HepG2 (cell line): ENCODE results near the gene OR6B2.

Experiments
- CREM ChIP-seq, 2 experiments: sonication (generic) in 1 of 2; formaldehyde crosslinking in 1 of 2; IDR thresholded peaks; 2 replicates each; pipeline versions ENCODE4 v1.4.0 to v1.6.1; 2016 to 2020; ENCODE audit warnings: antibody characterized with exemption in 1 of 2, mild to moderate bottlenecking in 1 of 2, missing genetic modification reagents in 1 of 2
- EZH2 ChIP-seq: conservative IDR thresholded peaks from 2 replicates; pipeline ENCODE4 v1.6.1; 2012; ENCODE audit warnings: mild to moderate bottlenecking, low read depth, low read length, moderate library complexity
- HNRNPL ChIP-seq: fragments of 200-400 bp; formaldehyde crosslinking; IDR thresholded peaks from 2 replicates; pipeline ENCODE4 v1.6.1; 2017; ENCODE audit warnings: mild to moderate bottlenecking, low read depth, low read length
- MED1 ChIP-seq: sonication (generic); formaldehyde crosslinking; IDR thresholded peaks from 2 replicates; pipeline ENCODE4 v1.4.0; 2020; ENCODE audit warnings: missing genetic modification reagents
- MXI1 ChIP-seq: IDR thresholded peaks from 3 replicates; pipeline ENCODE4 v1.6.1; 2012; ENCODE audit warnings: low read depth, low read length, inconsistent platforms, borderline replicate concordance
- PBX2 ChIP-seq: IDR thresholded peaks from 2 replicates; pipeline ENCODE4 v1.6.1; 2016; ENCODE audit warnings: control low read depth
- SUZ12 ChIP-seq: fragments of 150-350 bp; IDR thresholded peaks from 2 replicates; pipeline ENCODE4 v1.6.1; 2014; ENCODE audit warnings: low read depth, low read length
- TAF1 ChIP-seq: sonication (generic); formaldehyde crosslinking; IDR thresholded peaks from 2 replicates; pipeline ENCODE4 v1.4.0; 2020; ENCODE audit warnings: missing genetic modification reagents
- TGIF2 ChIP-seq: IDR thresholded peaks from 2 replicates; pipeline ENCODE4 v1.6.1; 2016; ENCODE audit warnings: control low read depth, missing compliant biosample characterization
- ZNF24 ChIP-seq: fragments of 450-650 bp; IDR thresholded peaks from 2 replicates; pipeline ENCODE4 v1.6.1; 2017; ENCODE audit warnings: antibody characterized with exemption, mild to moderate bottlenecking
- ZNF609 ChIP-seq: sonication (generic); formaldehyde crosslinking; IDR thresholded peaks from 2 replicates; pipeline ENCODE4 v1.4.0; 2020; ENCODE audit warnings: mild to moderate bottlenecking, missing genetic modification reagents, borderline replicate concordance
- ZNF720 ChIP-seq: sonication (generic); formaldehyde crosslinking; IDR thresholded peaks from 2 replicates; pipeline ENCODE4 v1.4.0; 2020; ENCODE audit warnings: missing genetic modification reagents

- no peak for TF ChIP-seq HNRNPL
- TF ChIP-seq ZNF24, result no peak
- no peak for TF ChIP-seq ZNF720 (CRISPR knock-in tag)
- no peak for TF ChIP-seq TGIF2 (CRISPR knock-in tag)
- TF ChIP-seq SUZ12, result no peak
- TF ChIP-seq PBX2 (CRISPR knock-in tag), result no peak
- no peak for TF ChIP-seq MED1 (CRISPR knock-in tag)
- no peak for TF ChIP-seq CREM (IDR thresholded peaks at IDR 0.05)
- no peak for TF ChIP-seq CREM (CRISPR knock-in tag; IDR thresholded peaks at IDR 0.05)
- no peak for TF ChIP-seq MXI1
- no peak for TF ChIP-seq EZH2
- no peak for TF ChIP-seq ZNF609 (CRISPR knock-in tag)
- no peak for TF ChIP-seq TAF1 (CRISPR knock-in tag)
Measured at GRCh38 chr2:240041363-240041762, 11.1 kb upstream of the OR6B2 start.
